HG02943 (cell line): Measurements from ENCODE around the gene DFFA.

Experiments used
- ATAC-seq: cut with Tn5 transposase; IDR thresholded peaks from one replicate; pipeline ENCODE4 v1.9.1; 2021; ENCODE audit warnings: mild to moderate bottlenecking, low read depth, moderate library complexity; ENCODE audit not compliant: unreplicated experiment

The DFFA gene, protein sequence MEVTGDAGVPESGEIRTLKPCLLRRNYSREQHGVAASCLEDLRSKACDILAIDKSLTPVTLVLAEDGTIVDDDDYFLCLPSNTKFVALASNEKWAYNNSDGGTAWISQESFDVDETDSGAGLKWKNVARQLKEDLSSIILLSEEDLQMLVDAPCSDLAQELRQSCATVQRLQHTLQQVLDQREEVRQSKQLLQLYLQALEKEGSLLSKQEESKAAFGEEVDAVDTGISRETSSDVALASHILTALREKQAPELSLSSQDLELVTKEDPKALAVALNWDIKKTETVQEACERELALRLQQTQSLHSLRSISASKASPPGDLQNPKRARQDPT

DNA sequence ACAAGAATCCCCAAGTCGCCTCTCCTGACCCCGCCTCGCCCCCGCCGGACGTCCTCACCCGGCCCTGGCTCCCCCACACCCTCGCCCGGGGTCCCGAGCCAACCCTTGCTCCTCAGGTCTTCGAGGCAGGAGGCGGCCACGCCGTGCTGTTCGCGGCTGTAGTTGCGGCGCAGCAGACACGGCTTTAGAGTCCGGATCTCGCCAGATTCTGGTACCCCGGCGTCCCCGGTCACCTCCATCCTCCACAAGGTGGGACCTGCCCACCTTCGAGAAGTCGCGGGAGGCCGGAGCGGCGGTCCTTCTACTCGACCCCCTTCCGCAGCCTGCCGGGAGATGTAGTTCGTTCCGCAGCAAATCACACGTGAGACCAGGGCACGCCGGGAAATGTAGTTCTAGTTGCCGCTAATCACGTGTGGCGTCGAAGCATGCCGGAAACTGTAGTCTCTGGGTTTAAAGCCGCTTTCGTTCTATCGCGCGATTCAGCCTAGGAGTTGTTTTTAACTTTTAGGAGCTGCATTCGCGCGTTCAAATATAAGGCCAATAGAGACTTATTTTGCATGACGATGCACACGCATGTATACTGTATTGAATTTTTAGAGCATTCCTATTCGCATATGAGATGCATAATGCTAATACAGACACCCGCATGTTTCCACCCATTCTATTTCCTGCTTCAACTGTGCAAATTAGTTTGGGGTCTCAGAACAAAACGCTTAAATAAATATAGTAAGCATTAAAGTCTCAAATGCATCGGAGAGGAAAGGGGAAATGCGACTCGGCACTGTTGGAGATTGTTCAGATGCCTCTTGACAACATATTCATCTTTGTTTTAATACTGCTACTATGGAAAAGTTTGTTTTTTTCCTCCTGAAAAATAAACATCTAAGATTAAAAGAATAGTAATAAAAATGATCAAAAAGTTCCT, at the start of gene DFFA:
DFFA (minus strand) TSS at position 310 of the 925 bp plus-strand sequence; CDS start at position 239, 71 bp downstream.
- ATAC-seq, result peak; percentile 80

DNA sequence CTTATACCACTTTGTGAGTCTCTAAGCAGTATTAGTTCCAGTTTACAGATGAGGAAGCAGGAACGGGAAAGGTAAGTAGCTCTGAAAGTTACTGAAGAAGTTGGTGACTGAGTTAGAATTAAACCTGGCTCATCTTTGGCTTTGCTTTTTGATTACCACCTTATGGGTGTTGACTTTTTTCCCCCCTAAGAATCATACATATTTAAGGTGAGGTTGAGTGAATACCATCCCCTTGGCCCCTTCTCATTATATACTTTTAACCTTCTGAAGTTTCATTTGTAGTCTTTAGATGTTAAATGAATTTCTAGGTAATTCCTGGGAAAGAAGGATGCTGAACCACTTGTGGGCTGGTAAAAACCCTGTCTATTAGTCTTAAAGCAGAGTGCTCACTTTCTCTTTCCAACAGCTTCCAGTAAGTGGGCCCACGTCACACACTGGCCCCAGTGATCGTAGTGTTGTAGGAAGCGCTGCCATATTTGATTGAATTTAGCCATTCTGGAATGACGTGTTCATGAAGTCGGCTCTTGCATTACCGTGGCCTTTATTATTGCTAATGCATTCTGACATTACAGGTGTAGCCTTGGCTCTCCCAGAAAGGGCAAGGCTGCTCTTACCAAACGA, 49.3 kb upstream of the DFFA start:
- no peak for ATAC-seq

DNA sequence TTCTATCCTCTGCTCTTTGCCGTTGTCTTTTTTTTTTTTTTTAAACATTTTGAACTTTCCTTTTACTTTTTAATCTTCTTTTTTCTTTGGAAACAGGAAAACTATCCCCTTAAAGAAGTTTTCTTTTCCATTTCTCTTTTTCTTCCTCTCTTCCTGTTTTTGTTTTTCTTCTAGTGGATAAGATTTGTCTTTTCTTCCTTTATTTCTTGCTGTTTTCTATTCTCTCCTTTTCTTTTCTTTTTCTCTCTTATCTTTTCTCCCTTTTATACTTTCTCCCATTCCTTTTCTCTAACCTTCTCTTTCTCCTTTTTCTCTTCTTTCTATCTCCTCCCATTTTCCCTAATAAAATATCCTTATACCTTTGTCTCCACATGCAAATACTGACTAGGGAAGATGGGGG, 48.6 kb upstream of the DFFA start:
- ATAC-seq, result no peak

DNA sequence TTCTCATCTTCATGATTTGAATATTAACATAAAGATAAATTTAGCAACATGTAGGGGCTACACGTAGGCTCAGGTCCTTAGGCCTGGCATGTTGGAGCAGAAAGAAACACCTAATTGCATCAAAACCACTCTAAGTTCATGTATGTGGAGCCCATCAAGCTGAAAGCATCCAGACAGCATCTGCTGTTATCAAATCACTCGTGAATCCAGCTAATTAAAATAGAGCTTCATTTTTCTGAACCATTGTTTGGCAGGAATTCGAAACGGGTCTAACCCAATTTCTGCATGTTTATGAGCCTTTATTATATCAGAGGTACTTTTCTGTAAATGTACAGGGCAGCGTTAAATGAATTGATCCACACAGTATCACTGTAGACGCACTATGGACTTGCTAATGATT, 48.2 kb upstream of the DFFA start:
- no peak for ATAC-seq

DNA sequence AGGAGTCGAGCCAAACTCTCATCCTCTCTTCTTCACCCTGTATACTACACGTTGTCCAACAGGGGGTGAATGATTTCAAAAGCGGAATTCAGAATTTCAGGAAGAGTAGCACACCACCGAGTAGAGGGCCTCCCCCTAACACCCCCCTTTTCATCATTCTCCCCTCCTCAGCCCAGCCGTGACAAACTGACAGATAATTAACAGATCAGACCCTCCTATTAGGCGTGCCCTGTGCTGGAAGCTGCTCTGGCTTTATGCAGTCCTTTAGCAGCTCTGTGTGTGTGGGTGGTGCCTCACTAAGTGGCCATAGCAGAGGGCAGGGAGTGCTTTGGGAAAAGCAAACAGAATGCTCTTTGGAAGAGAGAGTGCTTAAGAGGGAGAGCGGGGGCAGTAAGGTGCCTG, 46.7 kb upstream of the DFFA start:
- no peak for ATAC-seq

DNA sequence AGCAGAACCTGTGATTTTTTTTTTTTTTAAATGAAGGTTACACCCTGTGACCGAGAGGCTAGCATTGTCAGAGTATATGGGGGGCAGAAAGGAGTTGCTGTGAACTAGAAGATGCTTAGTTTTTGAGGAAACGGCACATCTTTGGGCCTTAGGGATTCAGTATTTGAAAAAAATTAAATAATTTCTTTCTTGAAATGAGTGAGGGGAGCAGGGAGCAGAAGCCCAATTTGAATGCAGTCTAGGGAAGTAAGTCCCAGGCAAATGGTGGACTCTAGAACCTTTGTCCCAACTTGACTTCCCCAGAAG, 45.3 kb upstream of the DFFA start:
- ATAC-seq, result no peak

DNA sequence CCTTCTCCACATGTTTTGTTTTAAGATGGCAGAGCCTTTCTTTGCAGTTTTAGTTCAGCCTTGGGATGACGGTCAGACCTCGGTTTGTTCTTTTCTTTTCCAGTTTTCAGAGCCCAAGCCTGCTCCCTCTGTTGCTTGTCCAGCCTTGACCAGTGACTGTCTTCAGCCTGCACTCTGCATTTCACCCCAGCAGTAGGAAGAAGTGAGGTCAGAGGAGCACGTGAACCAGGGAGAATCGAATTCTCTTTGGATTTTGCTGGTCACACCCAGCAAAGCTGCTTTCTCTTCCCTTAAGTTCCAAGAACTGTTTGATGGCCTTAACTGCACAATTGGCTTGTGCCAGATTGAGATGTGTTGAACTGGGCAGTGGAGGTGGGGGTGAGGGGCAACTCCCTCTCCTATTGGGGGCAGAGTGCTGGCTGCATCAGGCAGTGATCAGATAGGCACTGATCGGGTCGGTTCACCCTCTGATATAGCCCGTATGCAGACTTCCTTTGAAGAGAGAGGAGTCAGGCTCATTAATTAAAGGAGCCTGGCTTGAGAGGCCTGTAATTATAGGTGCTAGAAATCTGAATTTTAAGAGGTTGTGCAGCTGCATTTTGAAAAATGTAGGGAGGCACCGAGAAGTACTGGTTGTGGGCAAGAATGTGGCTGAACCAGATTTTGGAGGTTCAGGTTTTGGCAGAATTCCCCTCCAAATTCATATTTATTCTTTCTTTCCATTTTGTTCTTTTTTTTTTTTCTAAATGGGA, 44.8 kb upstream of the DFFA start:
- no peak for ATAC-seq

DNA sequence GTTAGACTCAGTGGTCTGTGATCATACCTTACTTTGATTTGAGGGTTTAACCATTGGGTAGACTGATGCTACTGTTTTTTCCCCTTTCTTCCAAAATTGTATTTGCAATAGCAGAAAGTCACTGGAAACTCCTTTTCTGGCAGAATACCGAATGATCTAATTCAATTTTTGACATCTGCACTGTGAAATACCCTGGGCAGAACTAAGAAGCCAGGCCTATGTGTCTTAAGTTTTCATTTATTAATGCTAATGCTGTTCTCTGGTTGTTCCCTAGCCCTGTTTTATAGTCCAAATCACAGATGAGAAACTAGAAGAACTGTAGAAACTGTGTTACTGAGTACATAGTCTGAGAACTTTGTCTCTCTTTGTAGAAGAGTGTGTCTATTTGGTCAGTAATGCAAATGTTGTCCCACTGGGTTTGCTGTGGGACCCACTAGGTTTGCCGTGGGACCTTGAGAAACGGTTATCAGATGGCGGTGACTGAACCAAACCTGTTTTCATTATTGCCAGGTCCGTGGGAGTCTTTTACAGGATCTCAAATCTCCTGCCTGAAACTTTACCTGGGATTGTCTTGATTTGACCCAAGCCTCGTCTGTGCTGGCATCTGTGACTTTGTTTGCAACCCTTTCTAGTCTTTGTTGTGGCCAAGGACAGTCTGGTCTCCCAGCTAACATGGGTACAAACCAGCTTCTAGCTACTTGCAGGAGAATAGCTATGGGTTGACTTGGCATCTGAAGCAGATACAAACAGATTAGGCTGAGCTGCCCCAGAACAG, 43.8 kb upstream of the DFFA start:
- no peak for ATAC-seq

DNA sequence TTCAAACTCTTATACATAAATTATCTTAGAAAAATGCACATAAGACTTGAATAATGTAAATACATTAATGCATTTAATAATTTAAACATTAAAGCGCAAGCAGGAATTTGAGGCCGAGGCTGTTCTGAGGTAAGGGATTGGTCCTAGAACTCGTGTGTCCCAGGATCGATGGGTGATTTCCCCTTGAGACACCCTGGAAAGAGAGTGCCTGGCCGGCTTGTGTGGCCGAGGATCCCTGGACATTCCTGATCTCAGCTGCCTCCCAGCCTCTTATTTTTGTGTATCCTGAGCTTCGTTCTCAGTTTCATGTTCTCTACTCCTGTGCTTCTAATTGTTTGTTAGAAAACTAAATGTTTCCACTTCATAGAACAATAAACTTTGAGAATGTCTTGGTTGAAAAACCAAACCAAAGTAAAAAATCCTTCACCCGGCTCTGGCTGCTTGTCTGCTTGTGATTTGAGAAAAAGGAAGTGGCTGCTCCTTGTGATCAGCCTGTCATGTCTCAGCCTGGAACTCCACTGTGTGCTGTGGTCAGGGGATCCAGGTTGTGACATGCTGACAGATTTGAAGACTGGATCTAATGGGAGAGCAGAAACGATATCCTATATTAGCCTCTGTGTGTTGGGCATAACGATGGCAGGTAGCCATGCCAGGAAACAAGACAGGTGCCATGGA, 43.1 kb upstream of the DFFA start:
- ATAC-seq, result no peak

DNA sequence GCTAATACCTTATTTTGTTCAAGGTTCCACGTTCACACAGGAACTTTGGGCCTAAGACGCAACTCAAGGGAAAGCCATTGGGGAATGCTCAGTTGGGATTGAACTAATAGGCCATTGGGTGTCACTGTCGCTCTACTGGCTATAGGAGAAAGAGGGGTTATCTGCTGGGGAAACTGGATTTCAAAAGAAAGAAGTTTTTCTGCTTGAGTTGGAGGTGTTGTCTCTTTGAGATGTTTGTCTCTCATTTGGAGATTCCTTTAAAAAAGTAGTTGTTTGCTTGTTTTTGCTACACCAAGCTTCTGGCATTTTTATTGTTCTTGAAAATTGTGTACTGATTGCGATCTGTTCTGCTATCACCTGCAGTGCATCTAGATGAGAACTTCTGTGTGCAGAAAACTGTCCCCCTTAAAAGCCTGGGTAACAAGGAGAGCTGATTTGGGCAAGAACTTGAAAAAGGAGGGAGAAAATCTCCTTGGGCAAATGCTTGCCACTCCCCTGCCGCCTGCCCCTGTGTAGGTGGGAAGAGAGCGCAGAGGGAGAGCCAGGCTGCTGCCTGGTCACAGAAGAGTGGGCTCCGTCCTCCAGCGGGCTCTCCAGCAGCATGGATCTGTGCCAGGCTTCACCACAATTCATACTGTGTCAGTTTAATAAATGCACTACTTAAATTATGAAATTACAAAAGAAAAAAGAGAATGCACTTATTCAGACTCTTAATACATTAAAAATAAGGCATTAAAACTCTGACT, 42.3 kb upstream of the DFFA start:
- no peak for ATAC-seq

DNA sequence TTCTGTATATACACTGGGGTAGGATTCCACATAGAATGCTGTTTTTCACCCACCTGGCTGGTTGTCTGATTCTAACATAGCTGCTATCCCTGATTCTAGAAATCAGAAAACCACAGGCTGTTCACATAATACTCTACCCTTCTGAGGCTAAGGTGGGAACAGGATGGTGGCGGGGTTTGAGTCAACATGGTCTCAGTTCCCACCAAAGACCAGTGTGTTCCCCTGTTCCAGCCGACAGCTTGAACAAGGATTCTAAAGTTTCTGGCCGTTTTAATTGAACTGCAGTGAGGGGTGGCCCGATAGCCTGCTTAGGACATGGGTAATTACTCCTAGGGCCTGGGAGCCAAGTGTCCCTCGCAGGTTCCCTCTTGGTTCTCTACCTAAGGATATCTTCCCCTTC, 40.9 kb upstream of the DFFA start:
- ATAC-seq, result no peak

DNA sequence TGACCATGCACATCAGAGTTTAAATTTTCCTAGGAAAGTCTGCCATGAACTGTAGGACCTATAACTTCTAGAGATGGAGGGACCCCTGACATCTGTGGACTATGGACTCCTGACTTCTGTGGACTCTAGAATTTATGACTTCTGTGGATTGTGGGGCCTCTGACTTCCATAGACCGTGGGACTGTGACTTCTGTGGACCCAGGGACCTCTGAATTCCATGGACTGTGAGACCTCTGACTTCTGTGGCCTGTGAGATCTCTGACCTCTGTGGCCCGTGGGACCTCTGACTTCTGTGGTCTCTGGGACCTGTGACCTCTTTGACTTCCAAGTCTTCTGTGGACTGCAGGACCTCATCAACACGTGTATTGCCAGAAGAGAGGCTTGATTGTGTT, 39.2 kb upstream of the DFFA start:
- ATAC-seq, result no peak

DNA sequence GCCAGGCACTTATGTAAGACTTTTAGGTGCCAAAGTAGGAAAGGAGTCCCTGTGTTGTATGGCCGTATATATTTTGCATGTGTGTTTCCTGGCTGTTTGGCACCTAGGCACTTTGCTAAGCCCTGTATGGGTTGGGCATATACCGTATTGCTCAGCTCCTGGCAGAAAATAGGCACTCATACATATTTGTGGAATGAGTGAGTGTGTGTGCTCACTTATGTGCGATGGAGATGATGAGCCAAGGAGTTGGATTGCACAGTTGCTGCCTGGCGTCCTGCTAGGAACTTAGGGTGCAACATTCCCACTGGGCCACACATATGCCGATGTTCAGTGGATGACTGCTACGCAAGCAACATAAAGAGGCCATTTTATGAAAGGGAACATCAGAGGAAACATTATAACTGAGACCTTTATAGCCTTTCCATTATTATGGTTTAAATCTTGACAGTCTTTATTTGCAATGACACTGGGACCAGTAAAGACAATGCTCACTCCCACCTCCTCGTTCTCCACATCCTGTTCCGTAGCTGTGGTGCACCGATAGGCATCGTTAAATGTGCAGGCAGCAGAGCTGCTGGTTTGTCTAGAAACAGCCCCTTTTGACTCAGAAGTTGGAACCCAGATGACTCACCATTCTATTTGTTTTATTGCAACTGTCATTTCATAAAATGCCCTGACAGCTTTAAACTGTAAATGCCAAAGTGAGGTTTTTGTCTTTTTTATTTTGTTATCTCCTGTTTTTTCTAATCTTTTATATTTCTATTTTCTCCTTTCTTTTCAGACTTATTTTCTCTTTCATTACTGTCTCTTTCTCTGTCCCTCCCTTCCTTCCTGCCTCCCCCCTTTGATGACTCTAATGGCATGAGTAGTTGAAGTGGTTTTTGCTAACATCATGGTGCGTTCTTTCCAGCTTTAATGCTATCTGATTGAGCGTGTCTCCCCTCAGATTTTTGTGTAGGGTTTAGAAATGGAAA, 38.5 kb upstream of the DFFA start:
- ATAC-seq, result no peak

DNA sequence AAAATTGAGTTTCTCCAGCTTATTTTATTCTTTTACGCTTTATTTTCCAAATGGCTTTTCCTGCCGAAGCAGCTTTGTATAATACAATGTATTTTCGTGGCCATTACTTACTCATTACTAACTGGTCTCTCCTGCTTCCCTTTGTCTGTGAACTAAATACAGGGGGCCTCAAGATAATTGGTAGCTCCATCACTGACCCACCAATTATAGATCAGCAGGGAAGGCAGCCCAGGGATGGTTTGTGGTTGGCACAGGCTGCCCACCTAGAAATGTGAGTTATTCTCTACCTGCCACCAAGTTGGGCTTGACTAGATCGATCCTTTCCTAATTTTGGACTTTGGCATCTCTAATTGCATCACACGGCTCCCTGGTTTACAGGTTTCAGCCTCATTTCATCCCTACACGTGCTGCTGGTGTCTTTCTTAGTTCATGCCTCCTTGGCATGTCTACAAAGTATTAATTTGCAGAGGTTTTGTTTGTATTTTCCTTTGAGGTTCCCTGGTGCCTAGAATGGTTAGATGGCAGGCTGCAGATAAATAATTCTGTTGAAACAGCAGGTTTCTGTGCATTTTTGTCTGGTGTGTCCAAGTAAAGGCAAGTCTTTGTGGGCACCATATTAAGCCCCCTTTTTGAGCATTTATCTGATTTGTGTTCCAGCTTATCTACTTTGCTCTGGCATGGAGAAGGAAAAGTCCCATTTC, 37.6 kb upstream of the DFFA start:
- no peak for ATAC-seq

DNA sequence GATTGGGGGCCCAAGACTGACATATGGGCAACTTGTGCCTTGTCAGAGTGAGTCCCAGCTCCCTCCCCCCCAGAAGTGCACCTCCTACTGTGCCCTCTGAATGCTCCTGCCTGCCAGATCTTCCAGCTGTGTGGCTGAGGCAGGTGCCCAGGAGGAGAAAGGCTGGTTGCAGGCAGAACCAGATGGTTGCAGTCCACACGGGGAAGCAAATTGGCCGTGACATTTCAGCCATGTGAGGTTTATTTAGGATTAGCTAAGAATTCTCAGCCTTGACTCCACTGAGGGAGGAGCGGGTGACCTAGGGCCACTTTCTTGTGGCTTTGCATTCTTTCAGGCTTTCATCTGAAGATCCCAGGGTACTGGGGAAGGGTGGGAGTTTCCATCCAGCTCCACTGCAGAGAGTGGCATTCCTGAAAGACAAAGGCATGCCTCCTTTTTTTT, 36.2 kb upstream of the DFFA start:
- no peak for ATAC-seq

DNA sequence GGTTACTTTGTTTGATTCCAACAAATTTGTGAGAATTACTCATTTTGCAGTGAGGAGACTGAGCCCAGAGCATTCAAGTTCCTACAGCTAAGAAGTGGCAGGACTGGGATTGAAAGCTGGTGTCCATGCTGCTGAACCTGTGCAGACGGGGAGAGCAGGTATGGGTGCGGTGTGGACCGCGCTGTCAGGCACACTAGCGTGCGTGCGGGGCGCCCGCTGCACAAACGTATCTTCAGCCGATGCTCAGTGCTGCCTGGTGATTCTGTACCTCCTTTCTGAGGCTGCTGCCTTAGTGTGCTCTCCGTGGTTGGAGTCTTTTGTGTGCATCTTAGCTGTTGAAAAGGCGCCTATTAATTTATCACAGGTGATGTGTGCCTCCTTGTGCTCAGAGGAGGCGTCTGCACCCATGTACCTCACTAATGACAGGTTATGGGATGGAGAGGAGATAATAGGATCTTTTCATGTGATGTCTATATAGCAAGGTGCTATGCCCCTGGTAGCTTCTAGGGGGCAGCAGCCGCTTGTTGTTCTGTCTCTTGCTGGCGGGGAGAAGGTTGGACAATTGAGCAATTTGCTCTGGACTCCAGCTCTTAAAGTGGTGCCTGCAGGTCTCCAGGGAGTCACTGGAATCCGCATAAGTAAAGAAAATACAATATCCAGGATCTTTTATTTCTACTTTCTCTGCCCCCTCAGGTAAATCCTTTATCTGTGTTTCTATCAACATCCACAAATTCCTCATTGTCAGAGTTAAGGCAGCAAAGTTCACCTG, 35.0 kb upstream of the DFFA start:
- no peak for ATAC-seq
